Measurements from ENCODE around the gene CFAP61.

Gene CFAP61

DNA sequence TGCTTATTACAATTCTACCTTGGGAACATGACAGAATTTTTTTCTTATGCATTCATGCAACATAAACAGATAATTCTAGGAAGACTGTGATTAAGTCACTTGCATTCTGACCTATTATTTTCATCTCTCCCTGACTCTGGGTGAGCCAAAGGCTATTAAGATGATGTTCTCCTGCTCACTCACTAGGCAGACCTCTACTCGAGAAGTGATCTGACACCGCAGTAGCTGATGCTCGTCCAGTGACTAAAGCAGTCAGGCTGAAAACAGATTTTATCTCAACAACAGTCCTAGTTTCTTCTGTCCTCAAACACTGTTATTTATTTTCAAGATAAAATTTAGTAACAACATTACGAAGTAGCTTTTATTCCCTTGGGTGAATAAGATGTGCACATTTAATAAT lies 17.8 kb upstream of the CFAP61 start:
- no peak for DNase-seq

DNA sequence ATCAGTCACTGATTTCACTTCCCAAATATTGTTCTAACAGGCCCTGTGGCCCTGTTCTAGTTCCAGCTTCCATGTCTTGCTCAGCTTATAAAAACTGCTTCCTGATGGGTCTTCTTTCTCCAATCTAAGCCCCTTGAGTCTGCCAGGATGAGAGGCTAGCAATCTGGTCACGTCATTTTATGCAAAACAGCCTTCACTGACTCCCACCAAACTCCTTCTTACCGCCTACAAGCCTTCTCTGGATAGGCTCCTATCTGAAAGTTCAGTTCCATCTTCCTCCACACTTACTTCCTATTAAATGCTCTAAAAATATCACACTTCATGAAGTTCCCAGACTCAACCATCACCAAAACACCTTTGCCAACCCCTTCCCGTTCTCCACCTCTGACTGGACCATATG lies 15.6 kb upstream of the CFAP61 start:
- DNase-seq = no peak

DNA sequence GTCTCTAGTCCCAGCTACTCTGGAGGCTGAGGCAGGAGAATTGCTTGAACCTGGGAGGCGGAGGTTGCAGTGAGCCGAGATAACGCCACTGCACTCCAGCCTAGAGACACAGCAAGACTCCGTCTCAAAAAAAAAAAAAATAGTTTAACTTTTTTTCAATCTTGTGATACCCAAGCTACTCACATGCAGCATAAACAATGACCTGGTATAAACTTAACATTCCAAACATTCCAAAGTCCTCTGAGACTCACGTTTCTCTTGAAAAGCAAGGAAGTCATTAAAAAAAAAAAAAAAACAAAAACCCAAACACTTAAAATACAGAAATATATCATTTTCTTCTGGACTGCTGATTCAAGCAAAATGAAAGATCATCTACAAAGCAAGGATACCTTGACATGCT lies 14.4 kb upstream of the CFAP61 start:
- DNase-seq = no peak

DNA sequence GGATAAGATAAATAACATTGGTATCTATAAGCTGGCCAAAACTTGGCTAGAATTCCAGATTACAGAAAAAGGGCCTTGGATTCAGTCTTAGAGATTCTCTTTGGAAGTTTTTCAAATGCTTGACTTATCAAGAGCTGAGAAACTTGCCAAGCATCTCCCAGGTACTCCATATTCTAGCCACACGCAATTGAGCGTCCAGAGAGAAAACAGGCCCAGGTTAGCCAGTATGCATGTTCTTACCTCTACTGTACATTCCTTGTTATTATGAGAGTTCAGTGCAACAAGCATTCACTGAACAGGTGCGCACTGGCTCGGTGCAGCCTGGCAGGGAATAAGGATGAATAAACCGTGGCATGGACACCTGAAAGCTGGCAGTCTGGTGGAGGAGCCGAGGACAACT lies 13.7 kb upstream of the CFAP61 start:
- no peak for DNase-seq

DNA sequence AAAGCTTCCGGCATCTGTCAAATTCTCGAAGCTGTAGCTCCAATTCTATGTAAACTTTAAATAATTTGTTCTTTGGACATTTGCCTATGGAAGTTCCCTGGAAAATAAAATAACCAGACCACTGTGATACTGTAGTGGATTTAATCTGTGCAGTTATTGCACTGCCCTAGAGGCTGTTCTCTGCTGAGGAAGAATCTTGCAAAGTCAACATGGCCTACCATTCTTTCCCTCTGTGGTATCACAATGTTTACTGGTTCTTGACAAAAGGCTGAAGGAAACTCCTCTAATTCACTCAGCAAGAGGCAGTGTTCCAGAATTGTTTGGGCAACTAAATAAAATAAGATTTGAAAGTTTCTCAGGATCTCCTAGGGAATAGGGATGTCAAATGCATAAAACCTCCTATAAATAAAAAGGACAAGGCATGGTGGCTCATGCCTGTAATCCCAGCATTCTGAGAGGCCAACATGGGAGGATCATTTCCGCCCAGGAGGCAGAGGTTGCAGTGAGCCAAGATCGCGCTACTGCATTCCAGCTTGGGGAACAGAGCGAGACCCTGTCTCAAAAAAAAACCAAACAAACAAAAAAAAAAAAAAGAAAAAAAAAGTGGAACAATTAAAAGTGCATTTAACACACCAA lies 12.5 kb upstream of the CFAP61 start:
- DNase-seq = no peak

DNA sequence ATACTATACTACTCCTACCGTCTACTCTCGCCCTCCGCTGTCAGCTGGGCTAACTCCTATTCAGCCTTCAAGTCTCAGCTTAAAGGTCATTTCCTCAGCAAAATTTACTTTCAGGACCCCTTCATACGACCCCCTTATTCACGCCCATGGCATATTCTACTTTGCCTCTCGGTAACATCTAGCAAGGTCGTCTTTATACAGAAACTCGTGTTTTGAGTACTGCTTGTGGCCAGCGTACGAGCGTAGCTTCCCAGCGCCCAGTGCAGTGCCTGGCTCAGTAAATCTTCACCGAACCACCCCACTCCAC lies 612 bp upstream of the CFAP61 start:
- DNase-seq = no peak

DNA sequence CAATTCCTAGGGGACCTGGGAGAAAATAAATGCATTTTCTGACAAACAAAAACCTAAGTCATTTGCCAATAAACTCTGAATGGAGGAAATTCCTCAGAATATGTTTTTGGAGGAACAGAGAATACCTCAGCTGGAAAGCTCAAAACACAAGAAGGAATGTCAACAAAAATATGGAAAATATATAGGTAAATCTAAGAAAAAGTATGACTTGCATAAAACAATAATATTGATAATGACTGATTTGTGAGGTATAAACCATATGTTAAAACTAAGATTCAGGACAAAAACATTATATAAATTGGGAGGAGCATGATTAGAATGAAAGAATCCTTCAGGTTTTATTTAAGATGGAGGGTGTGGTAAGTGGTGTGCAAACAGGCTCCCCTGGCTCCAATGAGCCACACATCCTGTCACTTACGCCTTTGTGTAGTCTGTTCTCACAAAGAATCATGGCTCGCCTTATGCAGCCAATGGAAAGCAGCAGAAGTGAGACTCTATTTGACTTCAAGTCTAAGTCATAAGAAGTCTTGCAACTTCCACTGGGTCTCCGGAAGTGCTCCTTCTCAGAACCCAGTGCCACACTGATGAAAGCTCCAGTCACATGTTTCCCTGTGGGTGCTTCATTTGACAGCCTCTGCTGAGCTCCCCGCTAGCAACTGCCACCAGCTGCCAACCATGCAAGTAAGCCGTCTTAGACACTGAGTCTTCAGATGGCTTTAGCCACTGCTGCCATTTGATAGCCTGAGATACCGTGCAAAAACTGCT lies 8.1 kb downstream of the CFAP61 start:
- DNase-seq = no peak

DNA sequence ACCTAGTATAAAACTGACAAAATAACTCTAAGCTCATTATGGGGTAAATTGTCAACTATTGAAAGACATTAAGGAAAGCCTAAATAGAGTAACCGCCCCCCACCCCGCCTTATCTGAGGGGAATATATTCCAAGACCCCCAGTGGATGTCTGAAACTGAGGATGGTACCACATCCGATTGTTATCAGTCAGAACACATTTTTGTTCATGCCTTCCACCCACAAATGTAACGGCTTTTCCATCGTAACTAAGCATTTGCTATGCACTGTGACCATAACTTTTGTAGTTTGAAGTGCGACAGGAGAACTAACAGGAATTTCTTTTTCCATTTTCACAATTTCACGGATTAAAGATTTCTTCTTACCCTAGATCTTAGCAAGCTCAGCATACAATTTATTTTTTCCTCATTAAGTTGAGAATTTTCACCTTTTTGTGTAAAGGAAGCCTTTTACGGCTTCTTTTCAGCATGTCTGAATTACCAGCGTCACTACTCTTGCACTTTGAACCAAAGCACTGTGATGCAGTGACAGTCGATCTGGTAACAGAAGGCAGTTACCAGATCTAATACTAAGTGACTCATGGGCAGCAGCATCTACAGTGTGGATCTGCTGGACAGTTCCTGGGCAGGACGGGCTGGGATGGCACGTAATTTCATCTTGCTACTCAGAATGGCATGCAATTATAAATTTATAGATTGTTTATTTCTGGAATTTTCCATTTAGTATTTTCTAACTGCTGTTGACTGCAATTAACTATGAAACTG lies 11.8 kb downstream of the CFAP61 start:
- no peak for DNase-seq

DNA sequence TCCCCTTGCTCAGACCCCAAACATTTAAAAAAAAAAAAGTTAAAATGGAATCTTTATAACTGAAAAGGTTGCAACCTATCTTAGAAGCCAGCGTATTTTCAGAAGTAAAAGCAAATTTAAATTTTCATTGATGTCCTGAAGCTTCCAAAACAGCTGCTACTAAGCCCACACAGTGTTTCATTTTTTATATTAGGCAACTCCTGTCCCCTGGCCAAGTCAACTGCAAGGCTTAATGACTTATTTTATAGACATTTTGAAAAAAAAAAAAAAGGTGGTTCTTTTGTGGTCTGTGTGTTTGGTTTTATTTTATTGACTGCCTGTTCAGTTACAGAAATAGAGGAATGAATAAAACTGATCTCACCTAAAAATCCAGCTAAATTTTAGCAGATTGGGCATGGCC lies 13.0 kb downstream of the CFAP61 start:
- no peak for DNase-seq

DNA sequence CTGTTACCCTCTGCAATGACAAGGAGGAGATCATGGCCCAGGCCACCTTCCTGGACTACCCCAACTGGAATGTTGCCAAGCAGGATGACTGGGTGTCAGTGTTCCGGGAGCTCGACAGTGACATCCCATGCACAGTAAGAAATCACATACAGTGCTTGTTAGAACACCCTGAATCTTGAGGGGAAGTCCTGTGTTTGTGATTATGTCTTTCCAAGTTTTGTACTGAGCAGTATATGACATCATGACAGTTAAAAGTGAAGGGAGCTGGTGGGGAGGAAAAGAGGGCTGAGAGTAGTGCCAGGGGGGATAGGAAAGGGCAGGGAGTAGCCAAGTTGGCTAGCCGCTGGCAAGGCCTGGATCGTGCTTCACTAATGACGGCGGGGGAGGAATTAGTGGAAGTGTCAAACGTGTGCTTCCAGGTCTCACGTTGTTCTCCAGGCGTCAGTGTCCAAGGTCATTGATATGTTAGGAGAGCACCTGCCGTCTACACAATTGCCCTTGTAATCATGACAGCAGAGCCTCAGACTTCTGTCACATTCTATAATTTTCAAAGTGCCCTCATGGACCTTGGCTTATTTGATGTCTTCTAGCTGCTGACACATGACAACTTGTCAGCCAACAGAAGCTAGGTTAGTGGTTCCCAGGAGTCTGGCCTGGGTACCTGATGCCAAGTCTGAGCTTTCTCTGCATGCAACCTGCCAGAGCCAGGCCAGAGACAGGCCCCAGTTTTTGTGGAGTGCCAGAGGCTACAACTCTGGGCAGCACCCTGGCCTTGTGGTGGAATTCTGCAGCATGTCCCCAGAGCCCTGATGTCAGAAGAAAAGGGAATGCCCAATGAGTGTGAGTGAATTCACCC lies 18.8 kb downstream of the CFAP61 start:
- DNase-seq = no peak

DNA sequence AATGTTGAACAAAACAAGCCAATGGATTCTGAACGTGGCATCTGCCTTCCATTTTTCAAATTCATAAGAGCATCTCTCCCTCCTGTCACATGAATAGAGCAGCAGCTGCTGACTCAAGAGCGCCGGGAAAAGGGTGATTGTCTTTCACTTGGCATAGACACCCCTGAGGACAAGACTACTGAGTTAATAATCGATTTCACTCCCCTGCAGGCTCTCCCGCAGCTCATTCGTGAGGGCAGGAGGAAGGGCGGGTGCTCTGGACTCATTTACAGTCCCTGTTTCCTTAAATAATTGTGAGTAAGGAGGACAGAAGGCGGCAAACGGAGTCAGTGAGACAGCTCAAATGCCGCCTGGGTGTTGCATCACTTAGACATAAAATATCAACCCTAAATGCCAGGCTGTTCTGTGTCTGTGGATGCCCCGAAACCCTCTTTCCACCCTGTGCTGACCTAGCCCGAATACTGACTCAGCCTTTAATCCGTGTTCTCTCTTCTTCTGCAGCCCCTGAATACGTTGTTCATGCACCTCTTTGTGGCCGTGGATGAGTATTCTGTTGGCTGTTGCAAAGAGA lies 21.6 kb downstream of the CFAP61 start:
- DNase-seq = no peak

DNA sequence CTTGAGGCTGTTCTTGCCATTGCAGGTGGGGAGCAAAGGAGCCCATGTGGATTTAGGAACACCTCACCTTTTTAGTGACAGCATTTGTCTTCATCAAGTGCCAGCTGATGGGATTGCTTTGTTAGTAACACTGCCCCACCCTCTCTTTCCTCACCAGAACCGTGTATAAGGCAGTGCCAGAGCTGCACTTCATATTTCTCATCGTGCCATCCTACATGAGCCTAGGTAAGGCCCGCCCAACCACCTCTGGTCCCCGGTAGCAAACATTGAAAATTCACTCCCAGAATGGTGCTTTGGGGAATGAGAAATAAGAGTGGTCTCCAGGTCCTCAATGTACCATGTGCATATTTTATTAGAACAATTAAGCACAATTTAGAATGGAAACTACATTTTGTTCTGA lies 22.7 kb downstream of the CFAP61 start:
- no peak for DNase-seq

DNA sequence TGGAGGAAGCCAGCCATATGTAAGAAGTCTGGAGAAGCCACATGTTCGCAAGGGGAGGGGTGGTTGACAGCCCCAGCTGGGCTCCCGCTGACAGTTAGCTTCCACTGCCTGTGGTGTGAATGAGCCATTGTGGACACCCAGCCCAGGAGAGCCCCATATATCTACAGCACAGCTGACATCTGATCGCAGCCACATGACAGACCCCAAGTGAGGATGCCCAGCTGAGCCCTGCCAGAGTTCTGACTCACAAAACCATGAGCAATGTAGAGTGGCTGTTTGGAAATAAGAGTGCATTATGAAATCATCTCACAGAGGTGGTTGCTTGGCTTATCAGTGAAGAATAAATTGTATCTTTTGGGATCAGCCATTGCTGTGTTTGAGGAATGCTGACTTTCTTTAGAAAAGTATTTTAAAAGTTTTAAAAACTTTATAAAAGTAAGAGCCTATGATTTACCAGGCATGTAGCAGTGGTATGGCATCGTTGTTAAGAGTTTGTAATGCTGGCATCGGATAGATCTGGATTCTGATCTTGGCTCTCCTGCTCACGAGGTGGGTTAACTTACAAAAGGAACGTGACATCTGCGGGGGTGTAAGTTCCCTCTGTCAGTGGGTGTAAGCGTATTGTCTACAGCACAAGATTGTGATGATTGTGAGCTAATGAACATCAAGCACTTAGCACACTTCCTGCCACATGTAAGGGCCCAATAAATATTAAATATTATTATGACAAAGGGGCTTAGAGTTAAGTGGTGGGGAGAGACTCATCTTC lies 24.1 kb downstream of the CFAP61 start:
- DNase-seq = no peak

DNA sequence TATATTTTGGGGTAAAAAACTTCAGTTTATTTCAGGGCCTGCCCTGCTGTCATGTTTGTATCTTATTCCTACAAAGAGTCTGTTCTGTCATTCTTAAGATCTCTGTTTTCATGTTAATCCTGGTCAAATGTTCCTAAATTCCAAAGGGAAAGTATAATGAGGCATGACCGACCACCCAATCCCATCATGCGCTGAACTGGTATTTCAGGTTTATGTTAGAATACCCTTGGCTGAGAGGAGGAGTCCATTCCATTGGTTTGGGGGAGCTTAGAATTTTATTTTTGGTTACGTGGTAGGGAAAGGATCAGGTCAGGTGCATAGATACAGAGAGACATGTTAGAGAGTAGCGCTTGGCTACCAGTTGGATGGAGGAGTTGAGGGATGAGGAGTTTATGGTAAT lies 25.7 kb downstream of the CFAP61 start:
- DNase-seq = no peak

DNA sequence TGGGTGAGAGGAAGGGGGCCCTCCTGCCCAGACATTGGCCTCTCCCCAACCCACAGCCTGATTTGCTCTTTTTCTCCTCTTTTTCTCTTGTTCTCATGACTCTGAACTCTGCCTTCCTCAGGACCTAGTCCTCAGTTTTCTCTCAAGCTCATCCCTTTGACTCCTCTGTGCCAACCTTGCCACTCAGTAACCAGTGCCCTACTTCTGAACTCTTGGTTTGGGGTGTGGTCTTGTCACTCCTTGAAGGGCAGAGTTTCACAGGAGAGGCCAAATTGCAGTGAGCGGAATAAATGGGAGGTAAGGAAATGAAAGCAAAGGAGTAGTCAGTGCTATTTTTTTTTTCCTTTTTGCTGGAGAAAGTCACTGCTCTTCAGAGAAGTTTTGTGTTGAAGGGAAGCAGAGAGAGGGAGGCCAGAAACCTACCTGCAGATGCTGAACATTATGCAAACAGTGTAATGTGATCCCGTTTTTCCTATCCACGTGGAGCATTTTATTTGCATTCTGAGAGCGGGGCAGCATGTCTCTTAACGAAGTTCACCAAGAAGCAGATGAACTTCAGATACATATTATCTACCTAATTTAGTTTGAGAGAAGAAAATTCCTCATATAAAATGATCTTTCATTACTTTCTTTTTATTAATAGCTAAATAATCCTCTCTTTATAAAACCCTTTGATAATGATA lies 26.9 kb downstream of the CFAP61 start:
- DNase-seq = no peak

DNA sequence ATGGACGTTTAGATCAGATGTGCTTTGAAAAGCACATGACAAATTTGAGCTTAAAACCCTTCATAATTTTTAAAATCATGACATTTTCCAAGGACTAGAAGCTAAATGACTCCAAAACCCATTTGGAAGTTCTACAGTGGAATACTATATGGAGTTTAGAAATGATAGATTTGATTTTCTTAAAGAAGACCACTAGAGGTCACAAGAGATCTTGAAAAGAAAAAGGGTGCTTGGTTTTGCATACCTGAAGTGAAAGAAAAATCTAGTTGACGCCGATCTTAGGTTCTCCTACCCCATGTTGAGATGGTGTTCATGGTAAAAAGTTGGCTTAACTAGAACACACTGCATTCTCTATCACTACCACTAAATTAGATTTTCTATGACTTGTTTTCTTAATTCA lies 31.5 kb downstream of the CFAP61 start:
- DNase-seq = no peak

DNA sequence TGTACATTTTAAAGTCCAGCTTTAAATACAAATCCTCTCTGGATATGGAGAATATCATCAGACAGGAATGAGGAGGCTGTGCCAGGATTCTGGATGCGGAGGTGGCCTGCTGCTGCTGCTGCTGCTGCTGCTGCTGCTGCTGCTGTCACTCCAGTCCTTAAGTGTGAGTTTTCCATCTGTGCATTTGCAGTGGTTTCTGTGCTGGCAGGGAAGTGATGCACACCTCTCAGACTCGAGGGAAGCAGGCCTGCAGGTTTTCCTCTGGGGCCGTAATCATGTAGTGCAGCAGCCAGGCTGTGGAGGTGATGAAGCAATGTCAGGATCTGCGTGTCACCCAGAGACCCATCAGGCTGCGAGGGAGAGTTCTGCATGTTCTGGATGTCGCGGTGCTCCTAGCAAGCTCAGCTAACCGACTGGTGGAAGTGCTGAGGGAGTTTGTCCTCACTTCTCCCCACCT lies 32.0 kb downstream of the CFAP61 start:
- DNase-seq = no peak

DNA sequence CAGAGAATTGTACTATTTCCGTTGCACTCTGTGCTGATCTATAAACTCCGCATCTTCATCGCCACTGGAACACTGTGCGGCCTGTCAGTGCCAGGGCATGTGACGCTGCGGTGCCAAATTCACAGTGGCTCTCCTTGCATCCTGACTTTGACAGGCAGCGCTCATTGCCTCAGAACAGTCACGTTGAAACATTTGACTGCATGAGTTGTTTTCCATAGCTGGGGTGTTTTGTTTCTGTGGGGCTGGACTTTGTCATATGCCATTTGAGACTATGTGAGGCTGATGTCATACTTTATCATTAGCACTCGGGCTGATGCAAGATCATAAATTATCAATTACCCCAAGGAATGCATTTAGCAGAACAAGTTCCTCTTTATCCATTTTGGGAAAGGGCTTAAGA lies 32.7 kb downstream of the CFAP61 start:
- DNase-seq = no peak

DNA sequence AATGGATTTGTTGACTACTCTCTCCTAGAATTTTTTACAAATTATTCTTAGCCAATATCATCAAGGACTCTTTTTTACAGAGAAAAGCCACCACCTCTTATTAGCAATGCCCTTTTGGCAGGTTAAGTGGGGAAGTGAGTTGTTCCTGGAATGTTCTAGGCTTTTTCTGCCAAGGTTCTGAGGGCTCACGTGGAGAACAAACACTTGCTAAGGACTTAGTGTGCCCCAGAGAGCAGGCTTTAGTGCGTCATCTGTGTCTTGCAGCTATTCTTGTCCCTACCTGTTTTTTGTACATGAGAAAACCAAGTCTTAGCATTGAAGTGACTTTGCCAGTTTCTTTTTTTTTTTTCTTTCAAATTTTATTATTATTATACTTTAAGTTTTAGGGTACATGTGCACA lies 33.5 kb downstream of the CFAP61 start:
- DNase-seq = no peak

DNA sequence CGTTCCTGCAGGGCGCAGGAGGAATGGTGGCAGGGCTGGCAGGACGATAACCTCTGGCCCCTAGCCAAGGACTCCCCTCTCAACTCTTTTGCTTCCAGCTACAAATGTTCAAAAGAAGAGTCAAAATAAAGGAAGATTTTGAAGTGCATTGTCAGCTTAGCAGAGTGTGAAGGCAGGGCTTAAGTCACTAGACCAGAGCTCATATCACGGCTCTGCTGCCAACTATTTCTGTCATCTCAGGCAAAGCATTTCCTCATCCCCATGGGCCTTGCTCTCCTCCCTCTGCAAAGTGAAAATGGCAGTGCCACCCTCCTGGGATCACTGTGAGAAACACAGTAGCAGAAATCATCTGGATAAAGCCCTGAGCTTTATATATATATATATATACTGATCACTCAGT lies 36.7 kb downstream of the CFAP61 start:
- DNase-seq = no peak

DNA sequence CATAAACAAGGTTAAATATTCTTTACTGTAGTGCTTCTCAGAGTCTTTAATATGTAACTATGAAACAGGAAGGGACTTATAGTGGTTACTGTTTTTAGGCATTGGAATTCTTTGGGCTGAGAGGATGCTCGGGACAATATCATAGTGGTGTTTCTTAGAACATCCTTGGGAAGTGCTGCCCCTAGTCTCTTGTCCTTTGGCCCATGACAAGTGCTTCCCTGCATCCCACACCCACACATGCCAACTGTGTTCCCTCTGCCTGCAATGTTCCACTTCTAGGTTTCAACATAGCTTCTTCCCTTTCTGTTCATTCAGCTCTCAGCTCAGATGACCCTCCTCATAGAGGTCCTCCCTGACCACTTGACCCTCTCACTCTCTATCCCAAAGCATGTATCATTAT lies 37.6 kb downstream of the CFAP61 start:
- no peak for DNase-seq

DNA sequence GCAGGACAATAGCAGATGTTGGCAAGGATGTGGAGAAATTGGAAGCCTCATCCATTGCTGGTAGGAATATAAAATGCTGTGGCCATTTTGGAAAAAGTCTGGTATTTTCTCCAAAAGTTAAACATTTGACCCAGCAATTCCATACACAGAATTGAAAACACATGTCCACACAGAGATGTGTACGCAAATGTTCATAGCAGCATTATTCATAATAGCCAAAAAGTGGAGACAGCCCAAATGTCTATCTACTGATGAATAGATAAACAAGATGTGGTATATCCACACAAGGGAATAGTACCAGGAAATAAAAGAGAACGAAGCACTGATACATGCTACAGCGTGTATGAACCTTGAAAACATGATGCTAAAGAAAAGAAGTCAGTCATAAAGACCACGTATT lies 40.5 kb downstream of the CFAP61 start:
- DNase-seq = no peak
